ENCODE results near the gene TSC22D2. TPM values are rescaled to one million over a fixed set of nuclear protein-coding genes. Genes with fewer than 3 reads are reported as not detected.

TSC22D2 gene
- total RNA-seq, 1 experiment from 2014 or later: 43.1 TPM

DNA sequence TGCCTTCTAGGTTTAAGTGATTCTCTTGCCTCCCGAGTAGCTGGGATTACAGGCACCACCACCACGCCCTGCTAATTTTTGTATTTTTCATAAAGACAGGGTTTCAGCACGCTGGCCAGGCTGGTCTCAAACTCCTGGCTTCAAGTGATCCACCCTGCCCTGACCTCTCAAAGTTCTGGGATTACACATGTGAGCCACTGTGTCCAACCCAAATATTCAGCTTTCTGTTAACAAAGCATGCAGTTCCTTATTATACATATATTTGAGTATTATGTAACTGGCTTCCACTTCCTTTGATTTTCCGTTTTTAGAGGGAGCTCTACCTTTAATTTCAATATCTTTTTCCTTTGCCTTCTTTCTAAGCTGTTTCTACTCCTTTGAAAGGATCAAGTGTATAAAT is 26.1 kb downstream of the TSC22D2 start:
- no peak for TF ChIP-seq SIN3A (IDR thresholded peaks at IDR 0.05; ENCODE audit: borderline replicate concordance, insufficient read depth, low read depth, low read length)
- no peak for TF ChIP-seq POLR2AphosphoS5 (IDR thresholded peaks at IDR 0.05; ENCODE audit: low read depth, low read length)
- TF ChIP-seq, protein P1, sequence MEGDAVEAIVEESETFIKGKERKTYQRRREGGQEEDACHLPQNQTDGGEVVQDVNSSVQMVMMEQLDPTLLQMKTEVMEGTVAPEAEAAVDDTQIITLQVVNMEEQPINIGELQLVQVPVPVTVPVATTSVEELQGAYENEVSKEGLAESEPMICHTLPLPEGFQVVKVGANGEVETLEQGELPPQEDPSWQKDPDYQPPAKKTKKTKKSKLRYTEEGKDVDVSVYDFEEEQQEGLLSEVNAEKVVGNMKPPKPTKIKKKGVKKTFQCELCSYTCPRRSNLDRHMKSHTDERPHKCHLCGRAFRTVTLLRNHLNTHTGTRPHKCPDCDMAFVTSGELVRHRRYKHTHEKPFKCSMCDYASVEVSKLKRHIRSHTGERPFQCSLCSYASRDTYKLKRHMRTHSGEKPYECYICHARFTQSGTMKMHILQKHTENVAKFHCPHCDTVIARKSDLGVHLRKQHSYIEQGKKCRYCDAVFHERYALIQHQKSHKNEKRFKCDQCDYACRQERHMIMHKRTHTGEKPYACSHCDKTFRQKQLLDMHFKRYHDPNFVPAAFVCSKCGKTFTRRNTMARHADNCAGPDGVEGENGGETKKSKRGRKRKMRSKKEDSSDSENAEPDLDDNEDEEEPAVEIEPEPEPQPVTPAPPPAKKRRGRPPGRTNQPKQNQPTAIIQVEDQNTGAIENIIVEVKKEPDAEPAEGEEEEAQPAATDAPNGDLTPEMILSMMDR (IDR thresholded peaks at IDR 0.05): no peak
- TF ChIP-seq TCF7L2 (IDR thresholded peaks at IDR 0.05; ENCODE audit: low read depth, low read length): no peak
- TF ChIP-seq, protein P2, sequence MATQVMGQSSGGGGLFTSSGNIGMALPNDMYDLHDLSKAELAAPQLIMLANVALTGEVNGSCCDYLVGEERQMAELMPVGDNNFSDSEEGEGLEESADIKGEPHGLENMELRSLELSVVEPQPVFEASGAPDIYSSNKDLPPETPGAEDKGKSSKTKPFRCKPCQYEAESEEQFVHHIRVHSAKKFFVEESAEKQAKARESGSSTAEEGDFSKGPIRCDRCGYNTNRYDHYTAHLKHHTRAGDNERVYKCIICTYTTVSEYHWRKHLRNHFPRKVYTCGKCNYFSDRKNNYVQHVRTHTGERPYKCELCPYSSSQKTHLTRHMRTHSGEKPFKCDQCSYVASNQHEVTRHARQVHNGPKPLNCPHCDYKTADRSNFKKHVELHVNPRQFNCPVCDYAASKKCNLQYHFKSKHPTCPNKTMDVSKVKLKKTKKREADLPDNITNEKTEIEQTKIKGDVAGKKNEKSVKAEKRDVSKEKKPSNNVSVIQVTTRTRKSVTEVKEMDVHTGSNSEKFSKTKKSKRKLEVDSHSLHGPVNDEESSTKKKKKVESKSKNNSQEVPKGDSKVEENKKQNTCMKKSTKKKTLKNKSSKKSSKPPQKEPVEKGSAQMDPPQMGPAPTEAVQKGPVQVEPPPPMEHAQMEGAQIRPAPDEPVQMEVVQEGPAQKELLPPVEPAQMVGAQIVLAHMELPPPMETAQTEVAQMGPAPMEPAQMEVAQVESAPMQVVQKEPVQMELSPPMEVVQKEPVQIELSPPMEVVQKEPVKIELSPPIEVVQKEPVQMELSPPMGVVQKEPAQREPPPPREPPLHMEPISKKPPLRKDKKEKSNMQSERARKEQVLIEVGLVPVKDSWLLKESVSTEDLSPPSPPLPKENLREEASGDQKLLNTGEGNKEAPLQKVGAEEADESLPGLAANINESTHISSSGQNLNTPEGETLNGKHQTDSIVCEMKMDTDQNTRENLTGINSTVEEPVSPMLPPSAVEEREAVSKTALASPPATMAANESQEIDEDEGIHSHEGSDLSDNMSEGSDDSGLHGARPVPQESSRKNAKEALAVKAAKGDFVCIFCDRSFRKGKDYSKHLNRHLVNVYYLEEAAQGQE (IDR thresholded peaks at IDR 0.05; ENCODE audit: insufficient read depth in 1 of 2, low read depth in 2 of 2, low read length in 1 of 2): no peak
- no peak overlapping the region for H3K27ac ChIP-seq (ENCODE audit: low read length)
- ChIA-PET CTCF (no interaction called here), POLR2A (no interaction called here)
- ATAC-seq (peak; percentile 39; the same call in 1 of the 2 replicates), DNase-seq (ENCODE audit: low read depth, low spot score) (no peak)
- in situ Hi-C loops (cut with HindIII; ENCODE audit: low pct_unique_long_range_greater_than_20kb, low sequenced_read_pairs): no loop called here
- BruUV-seq (replicated peaks): no TSS peak
- H3K36me3 ChIP-seq (ENCODE audit: control insufficient read depth, insufficient read depth, low read length): peaks cover 6% of the 10 kb centered on the region; the same call in 1 of the 2 replicates
- H3K4me3 ChIP-seq (ENCODE audit: low read depth in 2 of 2, low read length in 2 of 2): no peak overlapping the region
- intact Hi-C loops (cut with micrococcal nuclease; ENCODE audit: unreplicated experiment): no loop called here
- no peaks in the 10 kb centered on the region for H3K27me3 ChIP-seq (ENCODE audit: control insufficient read depth, insufficient read depth, low read length)
- no peaks in the 10 kb centered on the region for H3K9me3 ChIP-seq (ENCODE audit: control insufficient read depth, insufficient read depth, low read depth, low read length)
- peaks cover 60% of the 10 kb centered on the region for H3K4me1 ChIP-seq (ENCODE audit: control insufficient read depth, insufficient read depth, low read length)

DNA sequence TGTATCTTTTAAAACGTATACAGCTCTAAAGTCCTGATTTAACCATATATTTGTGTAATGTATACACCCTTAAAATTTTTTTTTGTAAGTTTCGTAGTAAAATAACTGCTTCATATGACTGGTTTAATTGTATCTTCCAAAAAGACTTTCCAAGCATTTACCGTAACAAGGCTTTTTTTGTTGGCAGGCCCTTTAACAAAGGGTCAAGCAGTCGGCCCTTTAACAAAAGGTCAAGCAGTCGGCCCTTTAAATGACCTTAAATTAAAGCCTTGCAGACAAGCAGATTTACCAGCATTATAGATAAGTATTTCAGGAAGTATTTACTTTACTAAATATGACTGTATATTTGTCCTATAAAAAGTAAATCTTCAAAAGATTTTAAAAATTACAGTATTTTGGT is 28.1 kb downstream of the TSC22D2 start:
- DNase-seq (ENCODE audit: low read depth, low spot score) (no peak), ATAC-seq (no peak)
- Histone ChIP-seq H3K27me3 (ENCODE audit: control insufficient read depth, insufficient read depth, low read length) (no peaks in the 10 kb centered on the region), H3K4me3 (ENCODE audit: low read depth in 2 of 2, low read length in 2 of 2) (no peak overlapping the region), H3K9me3 (ENCODE audit: control insufficient read depth, insufficient read depth, low read depth, low read length) (no peaks in the 10 kb centered on the region), H3K27ac (ENCODE audit: low read length) (no peak overlapping the region), H3K36me3 (ENCODE audit: control insufficient read depth, insufficient read depth, low read length) (peaks cover 11% of the 10 kb centered on the region; the same call in 1 of the 2 replicates), H3K4me1 (ENCODE audit: control insufficient read depth, insufficient read depth, low read length) (peaks cover 53% of the 10 kb centered on the region)
- POLR2A ChIA-PET: no interaction called here
- CTCF ChIA-PET: no interaction called here
- no peak for TF ChIP-seq POLR2AphosphoS5 (IDR thresholded peaks at IDR 0.05; ENCODE audit: low read depth, low read length)
- TF ChIP-seq SIN3A (IDR thresholded peaks at IDR 0.05; ENCODE audit: borderline replicate concordance, insufficient read depth, low read depth, low read length): no peak
- TF ChIP-seq TCF7L2 (IDR thresholded peaks at IDR 0.05; ENCODE audit: low read depth, low read length): no peak
- TF ChIP-seq, protein P1 (IDR thresholded peaks at IDR 0.05): no peak
- TF ChIP-seq, protein P2 (IDR thresholded peaks at IDR 0.05; ENCODE audit: insufficient read depth in 1 of 2, low read depth in 2 of 2, low read length in 1 of 2): no peak
- intact Hi-C loops (cut with micrococcal nuclease; ENCODE audit: unreplicated experiment): no loop called here
- BruUV-seq (replicated peaks): no TSS peak
- in situ Hi-C loops (cut with HindIII; ENCODE audit: low pct_unique_long_range_greater_than_20kb, low sequenced_read_pairs): no loop called here
